HTR-8/SVneo (cell line): ENCODE measurements around the gene CIAO1.
"Not testable (repeated sequence)": the region's sequence is repeated elsewhere in the genome, so short reads cannot be mapped to it uniquely, and the experiment has no call there.

Experiments
- DNase-seq: peaks from one replicate; pipeline ENCODE4 v3.0.0; 2011; ENCODE audit warnings: low spot score, mixed read lengths; ENCODE audit not compliant: insufficient read length
- FAIRE-seq: peaks from 2 replicates; lab custom pipeline; 2011; peaks lifted over from hg19 to GRCh38; lab: Jason Lieb, UNC

The CIAO1 gene

GRCh38 chr2:96265840-96266679 is at the start of gene CIAO1, which contains the start of gene TMEM127:
CIAO1 (plus strand) TSS chr2:96266225; CDS start chr2:96266351, 126 bp downstream.
TMEM127 (minus strand) TSS chr2:96265997; CDS start chr2:96265381, 616 bp downstream.
- FAIRE-seq (peak; percentile 99), DNase-seq (peak; percentile 100)

- DNase-seq, result no peak
- no peak for FAIRE-seq
These were observed 47.4 kb upstream of the CIAO1 start for GRCh38 chr2:96218508-96219131.

- FAIRE-seq, DNase-seq: not testable (repeated sequence)
These were observed 46.1 kb upstream of the CIAO1 start for GRCh38 chr2:96219959-96220358.

GRCh38 chr2:96221106-96221505 is 44.9 kb upstream of the CIAO1 start:
- DNase-seq, FAIRE-seq: not testable (repeated sequence)

- FAIRE-seq, result no peak
- DNase-seq, result no peak
These were observed 41.0 kb upstream of the CIAO1 start for GRCh38 chr2:96225016-96225533.

GRCh38 chr2:96231316-96231715 is 34.7 kb upstream of the CIAO1 start:
- DNase-seq (no peak), FAIRE-seq (no peak)

- FAIRE-seq, result no peak
- no peak for DNase-seq
These were observed 32.6 kb upstream of the CIAO1 start for GRCh38 chr2:96233436-96233835.

GRCh38 chr2:96233880-96234316 is 32.1 kb upstream of the CIAO1 start:
- FAIRE-seq (no peak), DNase-seq (no peak)

- FAIRE-seq (no peak), DNase-seq (no peak)
These were observed 29.1 kb upstream of the CIAO1 start for GRCh38 chr2:96236882-96237281.

GRCh38 chr2:96238266-96238665 is 27.8 kb upstream of the CIAO1 start:
- DNase-seq, result no peak
- no peak for FAIRE-seq

- FAIRE-seq (no peak), DNase-seq (no peak)
These were observed 26.9 kb upstream of the CIAO1 start for GRCh38 chr2:96239091-96239490.

GRCh38 chr2:96239745-96240264 is 26.2 kb upstream of the CIAO1 start:
- no peak for DNase-seq
- no peak for FAIRE-seq

GRCh38 chr2:96240341-96241038 is 25.5 kb upstream of the CIAO1 start:
- FAIRE-seq (no peak), DNase-seq (no peak)

- FAIRE-seq, result no peak
- no peak for DNase-seq
These were observed 24.8 kb upstream of the CIAO1 start for GRCh38 chr2:96241227-96241626.

- FAIRE-seq (peak; percentile 42), DNase-seq (peak; percentile 81)
These were observed 24.0 kb upstream of the CIAO1 start for GRCh38 chr2:96241900-96242611.

- no peak for FAIRE-seq
- no peak for DNase-seq
These were observed 22.2 kb upstream of the CIAO1 start for GRCh38 chr2:96243843-96244242.

GRCh38 chr2:96245609-96246390 is 20.2 kb upstream of the CIAO1 start:
- no peak for FAIRE-seq
- DNase-seq, result no peak

- no peak for FAIRE-seq
These were observed 19.0 kb upstream of the CIAO1 start for GRCh38 chr2:96247009-96247408.

GRCh38 chr2:96247896-96248295 is 18.1 kb upstream of the CIAO1 start:
- FAIRE-seq (no peak), DNase-seq (no peak)

More at GRCh38 chr2:96247009-96247408, 19.0 kb upstream of the CIAO1 start:
- no peak for DNase-seq
